Dedifferentiated amniotic fluid mesenchymal stem cell (primary cell): Measurements from ENCODE around the gene GNAI1.
"Not testable (repeated sequence)": the region's sequence is repeated elsewhere in the genome, so short reads cannot be mapped to it uniquely, and the experiment has no call there.

Experiments
- DNase-seq: peaks from one replicate; pipeline ENCODE4 v3.0.0-alpha.2; 2016; ENCODE audit errors: extremely low spot score

GNAI1 gene

DNA sequence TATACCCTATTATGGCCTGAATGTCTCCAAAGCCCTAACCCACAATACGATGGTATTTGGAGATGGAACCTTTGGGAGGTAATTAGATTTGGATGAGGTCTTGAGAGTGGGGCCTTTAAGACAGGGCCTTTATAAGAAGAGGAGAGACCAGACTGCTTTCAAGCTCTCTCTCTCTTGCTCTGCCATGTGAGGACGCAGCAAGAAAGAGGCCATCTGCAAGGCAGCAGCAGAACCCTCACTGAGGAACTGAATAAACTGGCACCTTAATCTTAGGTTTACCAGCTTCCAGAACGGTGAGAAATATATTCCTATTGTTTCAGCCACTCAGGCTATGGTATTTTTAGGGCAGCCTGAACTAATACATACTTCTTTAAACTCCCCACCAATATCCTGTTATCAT lies 2.0 kb upstream of the GNAI1 start:
- no peak for DNase-seq

DNA sequence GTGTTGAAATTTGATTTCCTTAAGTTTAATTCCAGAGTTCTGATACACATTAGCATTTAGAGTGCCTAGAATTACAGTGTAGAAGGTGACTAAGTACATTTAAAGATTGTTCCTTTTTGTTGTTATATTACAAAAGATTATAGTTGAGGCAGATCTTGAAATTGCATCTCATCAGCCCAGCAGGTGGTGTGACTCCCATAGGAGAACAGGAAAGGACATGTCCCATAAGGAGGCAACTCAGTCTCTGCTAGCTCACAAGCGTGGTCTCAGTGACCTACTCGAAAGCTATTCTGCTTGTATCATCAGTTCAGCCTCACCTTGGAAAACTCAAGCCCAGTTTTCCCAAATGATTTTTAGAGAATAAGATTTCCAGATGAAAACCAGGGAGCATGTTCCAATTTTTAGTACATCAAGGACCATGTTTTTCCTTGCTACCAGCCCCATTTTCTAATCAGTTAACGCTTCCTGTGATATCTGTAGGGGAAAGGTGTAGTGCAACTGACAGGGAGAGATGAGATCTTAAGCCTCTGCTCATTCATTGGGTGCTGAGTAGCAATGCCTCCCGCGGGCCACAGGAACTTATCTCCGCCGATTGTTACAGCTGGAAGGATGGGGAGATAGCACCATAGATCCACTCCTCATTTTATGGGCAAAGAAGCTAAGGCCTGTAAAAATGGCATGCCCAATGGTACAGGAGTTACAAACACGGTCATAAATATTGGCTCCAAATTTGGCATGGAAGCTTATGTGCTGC lies 1.1 kb upstream of the GNAI1 start:
- no peak for DNase-seq

DNA sequence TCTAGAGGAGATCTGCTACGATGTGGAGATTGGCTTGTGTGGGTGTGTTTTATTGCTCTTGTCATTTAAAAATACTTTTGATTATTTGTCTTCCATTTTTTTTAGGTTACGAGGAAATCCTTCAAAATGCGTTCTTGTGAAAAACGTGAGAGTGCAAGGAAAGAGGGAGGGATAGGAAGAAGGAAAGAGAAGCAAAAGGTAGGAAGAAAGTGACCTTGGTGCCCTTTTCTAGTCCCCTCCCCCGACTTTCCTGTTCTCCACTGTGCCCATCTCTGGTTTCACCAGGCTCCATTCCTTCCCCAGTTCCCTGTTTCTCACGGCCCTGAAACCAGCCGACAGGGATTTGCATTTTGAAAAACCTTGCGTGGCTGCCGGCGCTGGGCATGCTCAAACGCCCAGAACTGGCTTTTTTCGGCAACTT lies 506 bp upstream of the GNAI1 start:
- no peak for DNase-seq

DNA sequence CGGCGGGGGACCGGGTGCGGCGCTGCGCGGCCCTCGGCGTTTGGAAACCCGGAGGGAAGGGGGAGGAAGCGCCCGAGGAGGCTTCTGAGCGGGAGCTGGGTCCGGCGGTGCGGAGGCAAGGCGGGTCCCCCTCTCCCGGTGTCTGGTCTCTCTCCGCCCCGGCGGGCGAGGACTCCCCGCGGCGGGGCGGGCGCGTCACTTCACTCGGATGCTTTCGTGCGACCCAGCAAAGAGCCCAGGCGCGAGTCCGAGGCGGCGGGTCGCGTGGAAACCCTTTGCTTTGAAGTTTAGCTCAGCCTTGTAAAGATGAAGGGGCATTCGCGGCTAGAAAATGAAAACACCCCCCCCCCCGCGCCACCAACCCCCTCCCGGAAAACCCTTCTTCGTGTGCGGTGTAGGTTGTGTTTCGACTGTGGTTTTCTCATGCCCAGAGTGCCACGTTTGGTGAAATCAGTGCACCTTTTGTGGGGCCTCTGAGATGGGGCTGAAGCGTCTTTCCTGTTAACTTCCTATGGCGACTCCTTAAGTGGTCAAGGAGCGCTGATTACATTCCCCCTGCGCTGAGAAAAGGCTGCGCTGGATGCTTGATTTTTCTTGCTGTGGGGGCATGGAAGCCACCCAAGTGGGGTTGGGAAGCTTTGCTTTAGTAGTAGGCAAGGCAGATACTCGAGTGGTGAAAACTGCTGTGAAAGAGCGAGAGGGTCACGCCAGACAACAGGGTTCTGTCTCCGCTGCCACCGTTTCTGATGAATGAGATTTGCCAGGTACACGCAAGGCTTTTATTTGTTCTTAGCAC lies 876 bp downstream of the GNAI1 start:
- peak; percentile 26 for DNase-seq

DNA sequence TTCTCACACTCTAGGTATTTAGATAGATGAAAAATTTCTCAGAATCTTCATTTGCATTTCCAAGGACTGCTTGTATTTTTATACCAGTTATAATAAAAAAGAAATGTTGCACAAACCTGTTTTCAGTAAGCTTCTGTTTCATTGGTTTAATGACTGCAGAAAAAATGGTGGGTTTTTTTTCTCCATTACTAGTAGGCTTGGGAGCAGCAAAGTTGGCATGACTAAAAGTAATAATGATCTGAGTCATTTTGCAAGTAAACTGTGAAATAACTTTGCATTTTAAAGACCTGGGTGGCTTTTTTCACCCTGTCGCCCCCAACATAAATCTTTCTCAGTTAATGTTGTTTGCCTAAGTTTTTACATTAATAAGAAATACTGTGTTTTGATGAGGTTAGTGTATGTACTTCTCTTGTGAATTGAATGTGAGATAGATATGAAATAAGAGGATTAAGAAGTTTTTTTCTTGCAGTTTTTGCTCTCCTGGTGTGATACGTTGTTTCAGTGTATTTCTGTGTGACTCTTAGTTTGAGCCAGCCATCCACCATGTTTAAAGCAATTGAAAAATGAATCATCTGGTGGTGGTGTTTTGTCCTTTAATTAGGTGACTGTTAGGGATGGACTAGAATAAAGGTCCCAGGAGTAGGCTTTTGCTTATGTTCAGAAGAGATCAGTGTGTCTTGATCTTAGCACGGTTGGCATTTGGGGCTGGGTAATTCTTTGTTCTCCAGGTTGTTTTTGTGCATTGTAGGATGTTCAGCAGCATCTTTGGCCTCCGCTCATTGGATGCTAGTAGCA lies 1.8 kb downstream of the GNAI1 start:
- DNase-seq: no peak

DNA sequence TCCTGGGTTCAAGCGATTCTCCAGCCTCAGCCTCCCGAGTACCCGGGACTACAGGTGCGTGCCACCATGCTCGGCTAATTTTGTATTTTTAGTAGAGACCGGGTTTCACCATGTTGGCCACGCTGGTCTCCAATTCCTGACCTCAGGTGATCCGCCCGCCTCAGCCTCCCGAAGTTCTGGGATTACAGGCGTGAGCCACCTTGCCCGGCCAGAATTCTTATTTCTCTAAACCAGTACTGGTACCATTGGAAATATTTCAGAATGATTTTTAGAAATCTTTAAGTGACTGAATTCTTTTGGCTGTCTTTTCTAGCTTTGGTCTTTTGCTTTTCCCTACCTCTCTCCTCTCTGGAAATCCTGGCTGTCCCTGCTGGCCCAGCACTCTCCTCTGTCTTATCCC lies 2.8 kb downstream of the GNAI1 start:
- DNase-seq: no peak

DNA sequence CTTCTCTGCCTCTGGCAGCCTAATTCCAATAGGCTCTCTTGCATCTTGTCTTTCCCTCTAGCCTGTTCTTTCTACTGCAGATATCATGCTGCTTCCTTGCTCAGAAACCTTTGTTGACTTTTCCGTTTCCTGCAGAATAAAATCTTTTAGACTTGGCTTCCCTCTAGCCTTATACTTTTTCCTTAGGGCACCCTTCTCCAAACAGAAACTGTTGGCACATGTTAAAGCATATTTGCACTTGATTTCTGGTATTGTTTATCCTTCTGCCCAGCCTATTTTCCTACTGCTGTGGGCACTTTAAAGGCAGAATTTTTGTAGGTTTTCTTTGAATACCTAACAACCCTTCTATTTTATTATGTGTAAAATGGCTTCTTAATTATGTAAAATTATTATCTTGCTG lies 4.6 kb downstream of the GNAI1 start:
- DNase-seq: no peak

DNA sequence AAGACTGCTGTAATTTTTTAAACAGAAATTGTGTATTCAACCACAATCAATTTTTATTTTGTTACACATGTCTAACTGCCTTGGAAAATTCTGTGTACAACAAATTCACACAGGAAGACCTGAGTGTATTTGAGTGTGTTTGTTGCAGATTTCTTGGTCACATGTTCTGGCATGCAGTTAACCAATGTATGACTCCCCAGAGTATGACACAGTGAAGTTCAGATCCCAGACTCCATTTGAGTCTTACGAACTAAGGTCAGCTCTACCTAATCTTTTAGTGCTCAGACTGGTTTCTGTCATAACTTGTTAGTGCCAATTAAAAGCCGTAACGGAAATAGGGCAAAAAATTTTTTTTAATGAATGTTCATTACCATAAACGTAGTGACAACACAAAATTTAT lies 5.8 kb downstream of the GNAI1 start:
- DNase-seq: no peak

DNA sequence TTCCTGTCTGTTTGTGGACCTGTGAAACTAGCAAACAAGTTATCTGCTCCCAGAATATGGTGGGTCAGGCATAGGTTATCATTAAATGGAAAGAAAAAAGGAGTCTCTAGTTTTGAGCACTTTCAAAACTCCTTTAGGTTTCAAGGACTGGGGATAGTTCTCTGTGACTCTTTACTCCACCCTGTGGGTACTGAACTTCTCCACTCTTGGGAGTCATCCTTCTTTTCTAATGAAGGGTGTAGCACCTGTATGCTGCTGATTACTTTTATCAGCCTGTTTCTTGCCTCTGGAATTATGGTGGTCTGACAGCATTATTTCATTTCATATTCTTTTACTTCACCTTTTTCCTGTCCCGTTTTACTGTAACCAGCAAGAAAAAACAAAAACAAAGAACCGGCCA lies 6.7 kb downstream of the GNAI1 start:
- DNase-seq: no peak

DNA sequence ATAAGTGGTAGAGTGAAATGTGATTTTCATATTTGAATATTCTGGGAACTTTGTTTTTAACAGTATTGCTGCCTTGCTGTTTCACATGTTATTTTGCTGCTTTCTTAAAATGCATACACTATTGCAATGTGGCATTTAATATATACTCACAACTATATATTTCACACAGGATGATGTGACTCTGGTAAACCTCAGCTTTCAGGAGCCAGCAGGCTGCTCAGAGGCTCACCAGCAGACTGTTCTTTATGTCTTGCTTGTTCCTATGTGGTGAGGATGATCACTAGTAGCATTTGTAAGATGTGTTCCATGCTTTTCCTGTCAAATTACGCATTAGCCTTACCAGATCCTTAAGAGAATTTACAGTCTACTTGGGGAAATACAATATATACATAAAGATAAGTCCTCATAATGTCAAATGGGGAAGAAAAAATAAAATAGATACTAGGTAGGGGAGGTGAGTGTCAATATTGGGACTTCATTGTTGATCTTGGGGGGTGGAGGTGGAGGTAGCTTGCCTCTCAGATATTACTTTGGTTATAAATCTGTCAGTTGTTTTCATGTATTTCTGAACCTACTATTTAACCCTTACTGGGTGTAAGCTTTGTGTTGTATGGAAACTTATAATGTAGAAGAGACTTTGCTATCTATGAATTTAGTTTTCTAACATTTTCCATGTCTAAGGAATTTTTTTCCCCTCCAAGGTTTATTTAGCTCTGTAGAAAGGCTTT lies 8.4 kb downstream of the GNAI1 start:
- DNase-seq: no peak

DNA sequence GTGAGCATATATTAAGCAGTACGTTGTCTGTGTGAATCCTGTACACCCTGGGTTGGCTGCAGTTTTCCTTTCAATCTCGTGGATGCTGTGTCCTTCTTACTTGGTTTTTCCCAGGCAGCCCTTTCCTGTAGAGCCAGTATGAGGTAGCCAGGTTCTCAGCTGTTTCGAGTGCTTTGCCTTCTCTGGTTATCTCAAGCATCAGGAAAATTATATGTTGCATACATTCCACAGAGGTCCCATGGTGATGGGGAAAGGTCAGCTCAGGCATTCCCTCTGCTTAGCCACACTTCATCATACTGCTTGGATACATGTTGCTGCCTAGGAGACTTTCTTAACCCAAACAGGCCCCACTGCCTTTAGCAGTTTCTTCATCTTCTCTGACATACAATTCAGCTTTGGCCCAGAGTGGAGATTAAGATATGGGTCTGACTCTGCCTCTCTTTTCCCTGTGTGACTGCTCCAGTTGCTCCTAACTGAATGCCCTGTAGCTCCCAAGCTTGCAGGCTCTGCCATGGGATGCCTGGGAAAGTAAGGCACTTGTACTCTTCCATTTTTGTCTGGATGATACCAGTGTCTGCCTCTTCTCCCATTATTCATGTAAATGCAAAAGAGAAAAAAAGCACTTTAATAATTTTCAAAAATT lies 11.3 kb downstream of the GNAI1 start:
- DNase-seq: peak; percentile 39

DNA sequence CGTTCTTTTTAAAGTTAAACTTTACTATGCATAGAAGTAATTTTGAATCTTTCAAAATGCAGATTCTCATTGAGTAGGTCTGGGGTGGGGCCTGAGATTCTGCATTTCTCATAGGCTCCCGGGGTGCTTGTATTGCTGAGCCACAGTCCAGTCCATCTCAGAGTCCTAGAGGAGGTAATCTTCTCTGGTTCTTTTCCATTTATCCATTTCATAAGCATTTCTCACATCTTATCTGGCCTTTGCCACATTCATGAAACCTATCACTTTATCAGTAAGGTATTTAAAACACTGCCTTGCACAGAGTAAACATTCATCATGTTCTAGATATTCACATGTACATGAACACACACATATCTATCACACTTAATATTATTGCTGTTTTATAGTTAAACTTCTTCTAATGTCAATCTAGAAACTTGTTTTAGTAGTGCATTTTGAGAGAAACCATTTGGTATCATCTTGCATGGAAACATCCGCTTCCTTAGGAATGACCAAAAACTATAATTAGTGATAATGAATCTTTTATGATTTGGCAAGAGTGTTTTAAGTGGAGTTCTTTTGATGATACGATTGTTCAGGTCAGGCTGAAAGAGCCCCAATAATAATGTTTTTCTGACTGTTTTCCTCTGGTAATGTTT lies 12.0 kb downstream of the GNAI1 start:
- DNase-seq: no peak

DNA sequence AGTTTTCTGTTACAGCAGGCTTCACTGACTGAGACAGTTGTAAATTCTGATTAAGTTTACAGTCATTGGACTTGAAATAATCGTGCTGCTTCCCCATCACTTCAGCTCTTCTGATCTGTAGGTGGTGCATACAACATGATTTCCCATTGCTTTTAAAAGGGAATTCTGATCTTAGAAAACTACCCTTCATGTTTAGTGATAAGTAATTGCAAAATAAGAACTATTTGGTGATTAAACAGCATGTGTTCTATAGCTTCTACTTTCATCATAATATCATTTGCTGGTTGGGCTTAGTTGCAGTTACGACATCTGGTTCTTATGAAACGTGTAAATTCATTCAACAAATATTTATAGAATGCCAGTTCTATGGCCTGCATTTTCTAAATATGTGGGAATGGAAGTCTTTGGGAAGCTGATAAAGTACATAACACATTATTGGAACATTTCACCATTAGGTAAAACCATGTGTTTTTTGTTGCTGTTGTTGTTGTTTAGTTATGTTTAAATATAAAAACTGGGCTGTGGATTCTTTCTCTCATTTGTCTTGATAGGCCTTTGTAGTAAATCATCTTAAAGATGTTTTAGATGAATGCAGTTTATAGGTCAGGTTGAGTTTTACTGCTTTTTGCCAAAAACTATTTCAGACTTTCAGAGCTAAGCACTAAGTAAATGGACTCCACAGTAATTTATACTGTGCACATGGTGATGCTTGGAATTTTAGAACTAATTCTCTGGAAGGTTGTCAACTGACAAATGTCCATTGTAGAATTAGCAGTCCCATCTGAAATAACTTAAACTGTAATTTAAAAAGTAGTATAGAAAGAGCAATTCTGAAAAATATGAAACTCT lies 13.1 kb downstream of the GNAI1 start:
- peak; percentile 78 for DNase-seq

DNA sequence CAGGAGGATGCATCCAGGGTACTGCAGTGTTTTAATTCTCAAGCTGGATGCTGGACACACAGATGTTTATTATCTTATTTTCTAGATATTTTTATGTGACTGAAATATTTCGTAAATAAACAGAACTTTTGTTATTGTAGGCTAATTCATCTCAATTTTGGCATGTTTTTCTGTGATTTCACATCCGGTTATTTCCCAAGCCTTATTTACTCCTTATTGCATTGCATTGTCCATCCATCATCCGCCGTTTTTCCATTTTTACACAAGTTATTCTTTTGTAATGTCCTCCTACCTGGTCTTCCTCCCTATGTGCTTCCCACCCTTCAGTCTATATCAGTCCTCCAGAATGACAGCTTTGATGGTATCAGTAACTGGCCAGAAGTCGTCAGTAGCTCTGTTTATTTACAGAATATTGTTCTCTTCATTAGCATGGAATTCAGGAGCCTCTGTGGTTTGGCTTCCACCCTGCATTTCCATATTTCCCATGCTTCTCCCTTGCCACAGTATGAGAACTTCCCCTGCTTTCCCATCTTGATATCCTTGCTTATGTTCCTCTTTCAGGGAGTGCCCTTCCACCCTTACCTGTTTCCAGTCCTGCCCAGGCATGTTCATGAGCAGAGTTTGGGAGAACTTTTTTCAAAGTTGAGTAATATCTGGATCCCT lies 16.1 kb downstream of the GNAI1 start:
- peak; percentile 26 for DNase-seq

DNA sequence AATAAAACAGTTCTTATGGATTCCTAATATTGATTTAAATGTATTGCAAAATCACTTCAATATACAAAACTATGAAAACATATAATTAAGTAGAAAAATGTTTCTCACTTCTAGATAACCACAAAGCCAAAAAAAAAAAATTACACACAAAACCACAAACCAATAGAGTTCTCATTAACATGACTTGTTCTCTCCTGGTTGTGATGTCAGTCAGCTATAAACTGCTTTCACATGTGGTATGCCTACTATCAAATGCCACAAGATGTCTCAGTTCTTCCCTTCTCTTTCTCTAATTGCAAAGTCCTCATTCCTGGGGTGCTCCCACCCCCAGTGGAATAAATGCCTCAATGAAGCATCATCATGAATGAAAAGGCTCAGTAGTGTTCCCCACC lies 16.6 kb downstream of the GNAI1 start:
- DNase-seq: peak; percentile 25

DNA sequence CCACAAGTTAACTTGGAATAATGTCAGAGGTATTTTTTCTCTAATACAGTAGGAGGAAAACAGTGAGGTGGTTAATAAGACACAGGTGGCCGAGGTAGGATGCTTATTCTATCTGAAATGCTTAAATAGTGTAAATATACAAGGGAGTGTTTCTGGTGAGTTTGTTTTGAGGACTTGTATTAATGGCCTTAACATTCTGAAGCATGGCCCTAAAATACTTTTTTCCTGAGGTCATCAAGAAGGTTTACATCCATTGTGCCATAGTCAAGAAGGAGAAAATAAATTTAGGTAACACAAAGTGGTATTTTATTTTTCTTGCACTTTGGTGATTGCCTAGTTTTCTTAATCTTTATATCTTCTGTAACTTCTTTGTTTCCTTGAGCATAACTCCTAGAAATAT lies 18.8 kb downstream of the GNAI1 start:
- no peak for DNase-seq

DNA sequence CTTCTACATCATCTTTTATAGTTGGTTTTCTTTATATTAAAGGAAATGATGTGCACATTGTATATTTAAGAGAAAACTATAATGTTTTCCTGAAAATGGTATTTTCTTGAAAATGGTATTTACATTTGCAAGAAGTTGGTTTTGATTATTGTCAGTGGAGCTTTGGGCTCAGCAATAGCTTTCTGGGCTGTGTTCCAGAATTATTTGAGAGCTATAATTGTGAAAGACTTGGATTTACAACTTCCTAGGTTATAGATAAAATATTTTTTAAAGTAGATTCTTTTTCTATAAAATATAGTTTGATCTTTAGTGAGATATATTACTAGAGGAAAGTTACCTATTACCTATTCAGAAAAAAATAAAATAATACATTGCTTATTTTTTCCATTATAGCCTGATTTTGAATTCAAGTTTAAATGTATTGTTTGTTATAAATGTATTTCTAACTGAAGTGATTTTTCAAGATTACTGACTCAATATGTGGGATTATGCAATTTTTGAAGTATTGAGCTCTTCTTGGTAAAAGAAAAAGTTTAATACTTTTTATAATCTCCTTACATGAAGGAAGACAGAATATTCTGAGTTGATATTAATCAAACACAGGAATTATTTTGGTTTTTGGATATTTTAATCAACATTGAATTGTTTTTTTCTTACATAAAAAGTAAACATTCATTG lies 20.2 kb downstream of the GNAI1 start:
- peak; percentile 56 for DNase-seq

DNA sequence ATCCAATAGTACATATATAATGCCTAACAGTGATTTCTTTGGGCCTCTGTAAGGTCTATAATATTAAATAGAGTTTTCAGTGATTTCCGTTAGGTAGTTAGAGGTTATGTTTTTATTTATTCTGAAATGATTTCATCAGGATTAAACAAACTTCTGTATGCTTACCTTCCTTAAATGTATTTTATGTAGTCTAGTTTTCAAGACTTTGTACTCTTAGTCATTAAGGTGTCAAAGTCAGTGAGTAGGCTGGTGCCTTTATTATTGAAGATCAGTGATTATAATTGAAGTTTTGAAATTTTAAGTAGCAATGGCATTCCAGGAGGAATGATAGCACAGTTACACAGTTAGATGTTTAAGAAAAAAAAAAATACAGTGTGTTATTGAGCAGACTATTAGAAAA lies 20.7 kb downstream of the GNAI1 start:
- DNase-seq: no peak

DNA sequence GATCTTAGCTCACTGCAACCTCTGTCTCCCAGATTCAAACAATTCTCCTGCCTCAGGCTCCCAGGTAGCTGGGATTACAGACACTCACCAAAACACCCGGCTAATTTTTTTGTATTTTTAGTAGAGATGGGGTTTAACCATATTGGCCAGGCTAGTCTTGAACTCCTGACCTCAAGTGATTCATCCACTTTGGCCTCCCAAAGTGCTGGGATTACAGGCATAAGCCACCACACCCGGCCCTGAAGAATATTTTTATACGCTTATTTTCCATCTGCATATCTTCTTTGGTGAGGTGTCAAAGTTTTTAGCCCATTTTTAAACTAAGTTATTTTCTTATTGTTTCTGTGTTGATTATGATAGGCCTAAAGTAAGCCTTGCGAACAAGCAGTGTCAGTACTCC lies 23.1 kb downstream of the GNAI1 start:
- DNase-seq: not testable (repeated sequence)
